ENCODE measurements around the gene PHF12. TPM values are rescaled to one million over a fixed set of nuclear protein-coding genes. Genes with fewer than 3 reads are reported as not detected.

Gene PHF12
- total RNA-seq: 32.2 TPM

GRCh38 chr17:28951428-28951990, at the start of gene PHF12:
TSS of gene PHF12 (minus strand) at chr17:28951518. CDS start at chr17:28950960, 558 bp downstream.

GRCh38 chr17:28902819-28903545, 48.3 kb downstream of the PHF12 start, which contains the start of gene DHRS13:
TSS of gene DHRS13 (minus strand) at chr17:28903079. CDS start at chr17:28902944, 135 bp downstream.

DNA sequence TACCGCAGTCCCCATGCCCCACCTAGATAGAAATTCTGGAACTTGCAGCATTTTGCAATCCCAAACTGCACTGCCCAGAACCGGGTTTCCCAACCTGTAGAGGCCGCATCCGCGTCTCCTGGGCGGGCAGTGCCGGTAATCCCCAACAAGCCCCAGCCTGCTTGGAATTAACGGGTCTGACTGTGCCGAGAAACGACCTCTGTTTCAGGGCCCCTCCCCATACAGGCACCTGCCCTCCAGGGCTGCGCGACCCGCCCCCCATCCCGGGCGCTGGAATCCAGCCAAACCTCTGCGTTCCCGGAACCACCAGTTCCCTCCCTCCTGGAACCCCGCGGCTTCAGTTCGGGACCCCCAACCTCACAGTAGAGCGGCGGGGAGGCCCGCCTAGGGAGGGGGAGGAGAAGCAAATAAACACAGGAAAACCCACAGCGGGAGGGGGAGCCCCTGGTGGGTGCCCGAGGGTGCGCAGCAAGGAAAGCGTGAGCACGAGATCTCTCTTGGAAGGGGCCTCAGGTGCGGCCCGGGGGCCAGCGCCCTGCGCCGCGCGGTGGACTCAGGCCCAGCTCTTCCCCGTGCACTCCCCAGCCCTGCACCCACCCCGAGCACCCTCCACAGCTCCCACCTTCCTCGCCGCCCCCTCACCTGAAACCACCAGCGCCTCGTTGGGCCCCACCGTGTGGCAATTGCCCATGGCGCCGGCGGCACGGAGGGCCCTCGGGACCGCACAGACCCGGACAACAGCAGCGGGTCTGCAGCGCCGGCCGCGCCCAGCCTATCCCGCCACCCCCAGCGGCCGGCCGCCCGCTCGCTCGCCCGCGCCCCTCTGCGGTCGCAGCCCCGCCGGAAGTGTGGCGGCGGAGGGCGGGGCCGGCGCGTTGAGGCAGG, 54.2 kb downstream of the PHF12 start, which contains the start of gene FLOT2:
Gene FLOT2, minus strand, starts transcription at position 850 of the 885 bp plus-strand sequence. Its CDS starts 159 bp downstream, at position 691.

Other genes with a start within 250 kb of the PHF12 start
- gene PROCA1, start 239.6 kb downstream of the PHF12 start, total RNA-seq: 5.0 TPM
- 15.3 TPM for gene RAB34, start 233.7 kb downstream of the PHF12 start, total RNA-seq
- gene RPL23A, start 231.5 kb downstream of the PHF12 start, total RNA-seq: 305 TPM
- not detected for gene TLCD1, start 225.3 kb downstream of the PHF12 start, total RNA-seq
- gene NEK8, start 222.7 kb downstream of the PHF12 start, total RNA-seq: 2.2 TPM
- 48.8 TPM for gene TRAF4, start 207.5 kb downstream of the PHF12 start, total RNA-seq
- gene FAM222B, start 108.7 kb downstream of the PHF12 start, total RNA-seq: 17.8 TPM
- gene ERAL1, start 96.5 kb downstream of the PHF12 start, total RNA-seq: 36.6 TPM
- gene FLOT2, start 53.8 kb downstream of the PHF12 start, total RNA-seq: 30.4 TPM
- 28.5 TPM for gene DHRS13, start 48.4 kb downstream of the PHF12 start, total RNA-seq
- gene SEZ6, start 54.5 kb upstream of the PHF12 start, total RNA-seq: 105 TPM
- 4.7 TPM for gene PIPOX, start 91.6 kb upstream of the PHF12 start, total RNA-seq
- gene MYO18A, start 228.9 kb upstream of the PHF12 start, total RNA-seq: 113 TPM